Tibial nerve (tissue), 4 donors: ENCODE results near the gene POLR1B. TPM values are rescaled to one million over a fixed set of nuclear protein-coding genes. Genes with fewer than 3 reads are reported as not detected.

Experiments used
- DNase-seq, 2 donors: peaks; one replicate each; pipeline ENCODE4 v3.0.0-alpha.2; 2019; ENCODE audit warnings: low spot score in 2 of 2
- H3K27ac ChIP-seq, 4 donors: fragments of 200-600 bp; sonication (generic) in 3 of 4; one replicate each; pipeline ENCODE4 v1.5.1; 2017 to 2019; ENCODE audit warnings: mild to moderate bottlenecking in 1 of 4
- H3K27me3 ChIP-seq, 2 donors: fragments of 200-600 bp; sonication (generic) in 1 of 2; one replicate each; pipeline versions ENCODE4 v1.5.1 to v1.6.0; 2017 to 2019
- H3K36me3 ChIP-seq, 3 donors: fragments of 200-600 bp; sonication (generic); one replicate each; pipeline ENCODE4 v1.5.1; 2018 to 2019
- H3K4me1 ChIP-seq, 4 donors: fragments of 200-600 bp; sonication (generic) in 3 of 4; one replicate each; pipeline ENCODE4 v1.5.1; 2017 to 2019
- H3K4me3 ChIP-seq, 4 donors: fragments of 200-600 bp; sonication (generic) in 3 of 4; one replicate each; pipeline ENCODE4 v1.5.1; 2017 to 2019; ENCODE audit warnings: mild to moderate bottlenecking in 1 of 4, moderate library complexity in 1 of 4
- H3K9me3 ChIP-seq, 4 donors: fragments of 200-600 bp; sonication (generic) in 3 of 4; one replicate each; pipeline ENCODE4 v1.5.1; 2017 to 2019
- EP300 ChIP-seq, 2 donors: sonication (generic); formaldehyde crosslinking; IDR thresholded peaks; one replicate each; pipeline ENCODE4 v1.6.1; 2017; ENCODE audit warnings: antibody characterized with exemption in 2 of 2, mild to moderate bottlenecking in 1 of 2
- POLR2A ChIP-seq, 2 donors: fragments of 450-650 bp; IDR thresholded peaks; one replicate each; pipeline ENCODE4 v1.6.1; 2017; ENCODE audit warnings: antibody characterized with exemption in 2 of 2, mild to moderate bottlenecking in 2 of 2, moderate library complexity in 2 of 2
- WGBS, 2 donors: methylation state at CpG; one replicate each; pipeline ENCODE4 v1.1.5; 2018; 5-methylcytosine and 5-hydroxymethylcytosine counted together
- total RNA-seq, 4 donors: library from RNA; depleted of rRNA; stranded (reverse); fragments of >200 nt; gene quantifications; one replicate each; pipeline ENCODE4 v1.1.0, GENCODE V29; 2016
- TF ChIP-seq, protein P1 (sequence below), 5 experiments: fragments of 200-600 bp in 3 of 5; fragments of 450-650 bp in 2 of 5; sonication (generic) in 3 of 5; IDR thresholded peaks; one replicate each; pipeline ENCODE4 v1.5.1; 2016 to 2019; ENCODE audit warnings: antibody characterized with exemption in 5 of 5, mild to moderate bottlenecking in 3 of 5, moderate library complexity in 2 of 5

The POLR1B gene
- total RNA-seq, 4 donors from 2014 or later = 10.3 to 14.9 (median 12.1) TPM

DNA sequence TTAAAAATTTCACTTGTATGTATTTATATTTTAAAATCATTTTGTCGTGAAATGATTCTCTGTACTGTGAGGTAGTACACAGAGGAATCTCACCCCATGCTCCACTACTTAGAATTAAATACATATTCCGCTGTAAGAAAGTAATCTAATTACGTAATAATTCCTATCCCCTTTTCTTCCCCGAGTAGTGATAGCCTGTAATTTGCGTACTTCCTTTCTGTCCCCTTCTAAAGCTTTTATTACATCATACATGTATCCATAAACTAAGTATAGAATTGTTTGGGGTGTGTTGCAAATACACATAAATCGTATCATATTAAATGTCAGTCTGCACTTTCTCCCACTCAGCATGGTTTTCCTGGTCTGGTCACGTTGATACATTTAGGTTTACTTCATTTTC is 29.7 kb downstream of the POLR1B start:
- 80 to 85% methylated on average over 7 of the region's 7 CpGs for WGBS, 2 donors
- DNase-seq = no peak
- no peak overlapping the region for H3K27ac ChIP-seq
- peaks cover 2 to 100% (median 51%) of the 10 kb centered on the region in 3 donors for H3K36me3 ChIP-seq
- TF ChIP-seq, protein P1, sequence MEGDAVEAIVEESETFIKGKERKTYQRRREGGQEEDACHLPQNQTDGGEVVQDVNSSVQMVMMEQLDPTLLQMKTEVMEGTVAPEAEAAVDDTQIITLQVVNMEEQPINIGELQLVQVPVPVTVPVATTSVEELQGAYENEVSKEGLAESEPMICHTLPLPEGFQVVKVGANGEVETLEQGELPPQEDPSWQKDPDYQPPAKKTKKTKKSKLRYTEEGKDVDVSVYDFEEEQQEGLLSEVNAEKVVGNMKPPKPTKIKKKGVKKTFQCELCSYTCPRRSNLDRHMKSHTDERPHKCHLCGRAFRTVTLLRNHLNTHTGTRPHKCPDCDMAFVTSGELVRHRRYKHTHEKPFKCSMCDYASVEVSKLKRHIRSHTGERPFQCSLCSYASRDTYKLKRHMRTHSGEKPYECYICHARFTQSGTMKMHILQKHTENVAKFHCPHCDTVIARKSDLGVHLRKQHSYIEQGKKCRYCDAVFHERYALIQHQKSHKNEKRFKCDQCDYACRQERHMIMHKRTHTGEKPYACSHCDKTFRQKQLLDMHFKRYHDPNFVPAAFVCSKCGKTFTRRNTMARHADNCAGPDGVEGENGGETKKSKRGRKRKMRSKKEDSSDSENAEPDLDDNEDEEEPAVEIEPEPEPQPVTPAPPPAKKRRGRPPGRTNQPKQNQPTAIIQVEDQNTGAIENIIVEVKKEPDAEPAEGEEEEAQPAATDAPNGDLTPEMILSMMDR (IDR thresholded peaks at IDR 0.05) = no peak
- no peak for TF ChIP-seq POLR2A (IDR thresholded peaks at IDR 0.05)
- TF ChIP-seq EP300 (IDR thresholded peaks at IDR 0.05) = no peak
- H3K27me3 ChIP-seq = no peaks in the 10 kb centered on the region
- peaks cover 0 to 12% (median 0%) of the 10 kb centered on the region in 4 donors for H3K9me3 ChIP-seq
- no peak overlapping the region for H3K4me3 ChIP-seq
- no peaks in the 10 kb centered on the region for H3K4me1 ChIP-seq

DNA sequence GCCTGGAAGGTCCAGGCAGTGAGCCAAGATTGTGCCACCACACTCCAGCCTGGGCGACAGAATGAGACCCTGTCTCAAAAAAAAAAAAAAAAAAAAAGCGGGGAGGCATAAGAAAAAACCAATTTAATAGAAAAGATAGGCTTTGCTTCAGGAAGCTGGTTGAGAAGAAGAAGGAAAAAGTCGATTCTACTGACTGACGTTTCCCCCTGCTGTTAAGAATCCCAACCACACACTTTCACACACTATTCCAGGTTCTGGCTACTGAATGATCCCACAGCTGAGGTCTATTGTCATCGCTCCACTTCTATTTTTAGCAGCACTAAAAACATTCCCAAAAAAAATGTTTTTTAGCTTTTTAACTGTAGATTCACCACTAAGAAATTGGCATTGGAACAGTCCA is 35.5 kb downstream of the POLR1B start:
- no peak for DNase-seq
- TF ChIP-seq, protein P1 (IDR thresholded peaks at IDR 0.05) = no peak
- no peak for TF ChIP-seq POLR2A (IDR thresholded peaks at IDR 0.05)
- TF ChIP-seq EP300 (IDR thresholded peaks at IDR 0.05) = no peak
- Histone ChIP-seq H3K4me1 (peaks cover 0 to 9% (median 2%) of the 10 kb centered on the region in 4 donors), H3K27ac (no peak overlapping the region), H3K9me3 (no peaks in the 10 kb centered on the region), H3K36me3 (peaks cover 0 to 47% (median 18%) of the 10 kb centered on the region in 3 donors), H3K4me3 (no peak overlapping the region), H3K27me3 (no peaks in the 10 kb centered on the region)
- WGBS, 2 donors = 33 to 45% methylated on average over 5 of the region's 5 CpGs

DNA sequence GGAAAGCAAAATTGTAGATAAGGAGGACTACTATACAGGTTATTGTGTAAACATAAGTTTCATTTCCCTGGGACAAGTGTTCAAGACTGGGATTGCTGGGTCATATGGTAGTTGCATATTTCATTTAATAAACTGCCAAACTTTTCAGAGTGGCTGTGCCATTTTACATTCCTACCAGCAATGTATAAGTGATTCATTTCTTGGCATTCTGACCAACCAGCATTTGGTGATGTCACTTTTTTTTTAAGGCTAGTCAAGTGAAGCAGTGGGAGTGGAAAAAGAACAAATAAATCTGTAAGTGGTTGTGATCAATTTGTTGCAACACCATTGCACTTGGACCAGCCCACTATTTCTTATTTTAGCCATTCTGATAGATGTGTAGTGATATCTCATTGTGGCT is 37.0 kb downstream of the POLR1B start:
- H3K36me3 ChIP-seq = peaks cover 0 to 32% (median 8%) of the 10 kb centered on the region in 3 donors
- peaks cover 0 to 20% (median 7%) of the 10 kb centered on the region in 4 donors for H3K4me1 ChIP-seq

DNA sequence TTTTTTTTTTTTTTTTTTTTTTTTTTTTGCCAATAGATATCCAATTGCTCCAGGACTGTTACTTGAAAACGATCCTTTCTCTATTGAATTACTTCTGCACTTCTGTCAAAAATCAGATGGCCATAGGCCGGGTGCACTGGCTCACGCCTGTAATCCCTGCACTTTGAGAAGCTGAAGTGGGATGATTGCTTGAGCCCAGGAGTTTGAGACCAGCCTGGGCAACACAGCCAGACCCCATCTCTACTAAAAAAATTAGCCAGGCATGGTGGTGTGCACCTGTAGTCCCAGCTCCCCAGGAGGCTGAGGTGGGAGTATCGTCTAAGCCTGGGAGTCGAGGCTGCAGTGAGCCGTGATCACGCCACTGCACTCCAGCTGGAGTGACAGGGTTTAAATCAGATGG is 37.8 kb downstream of the POLR1B start:
- WGBS, 2 donors = 91 to 94% methylated on average over 7 of the region's 7 CpGs
- Histone ChIP-seq H3K9me3 (no peaks in the 10 kb centered on the region), H3K27me3 (no peaks in the 10 kb centered on the region), H3K4me3 (no peak overlapping the region), H3K4me1 (peaks cover 0 to 23% (median 10%) of the 10 kb centered on the region in 4 donors), H3K36me3 (peaks cover 0 to 23% (median 3%) of the 10 kb centered on the region in 3 donors), H3K27ac (no peak overlapping the region)
- no peak for TF ChIP-seq EP300 (IDR thresholded peaks at IDR 0.05)
- DNase-seq = no peak

More for the DNA sequence above, 37.0 kb downstream of the POLR1B start:
- Histone ChIP-seq H3K4me3 (no peak overlapping the region), H3K27me3 (no peaks in the 10 kb centered on the region), H3K9me3 (no peaks in the 10 kb centered on the region), H3K27ac (no peak overlapping the region)
- no peak for DNase-seq
- TF ChIP-seq POLR2A (IDR thresholded peaks at IDR 0.05) (no peak), EP300 (IDR thresholded peaks at IDR 0.05) (no peak)
- TF ChIP-seq, protein P1 (IDR thresholded peaks at IDR 0.05) = no peak

DNA sequence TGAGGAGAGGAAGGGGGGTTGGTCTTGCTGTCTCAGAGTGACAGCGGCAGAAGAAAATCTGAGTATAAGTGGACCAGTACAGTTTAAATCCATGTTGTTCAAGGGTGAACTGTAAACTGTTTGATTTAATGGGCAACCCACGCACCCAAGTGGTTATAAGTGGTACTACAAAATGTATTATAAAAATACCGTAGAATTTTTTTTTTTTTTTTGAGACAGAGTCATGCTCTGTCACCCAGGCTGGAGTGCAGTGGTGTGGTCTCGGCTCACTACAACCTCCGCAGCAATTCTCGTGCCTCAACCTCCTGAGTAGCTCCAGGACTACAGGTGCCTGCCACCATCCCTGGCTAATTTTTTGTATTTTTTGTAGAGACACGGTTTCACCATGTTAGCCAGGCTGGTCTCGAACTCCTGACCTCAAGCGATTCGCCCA is 40.1 kb downstream of the POLR1B start:
- no peak for TF ChIP-seq EP300 (IDR thresholded peaks at IDR 0.05)
- TF ChIP-seq, protein P1 (IDR thresholded peaks at IDR 0.05) = peak; percentile 50 to 69 (median 61)
- 37% methylated on average over 10 of the region's 10 CpGs for WGBS, 2 donors
- Histone ChIP-seq H3K27me3 (no peaks in the 10 kb centered on the region), H3K4me1 (peaks cover 0 to 38% (median 16%) of the 10 kb centered on the region in 4 donors), H3K36me3 (peaks cover 0 to 16% (median 0%) of the 10 kb centered on the region in 3 donors), H3K4me3 (no peak overlapping the region), H3K27ac (no peak overlapping the region), H3K9me3 (no peaks in the 10 kb centered on the region)
- peak in 1 of 2 donors; percentile 53 for DNase-seq
